COLO668 (cell line): ENCODE data around the gene KLHL35.

ENCODE experiments used
- DNase-seq: peaks from one replicate; lab custom pipeline; 2025; ENCODE audit not compliant: unreplicated experiment; lab: John Stamatoyannopoulos, UW

KLHL35 gene

DNA sequence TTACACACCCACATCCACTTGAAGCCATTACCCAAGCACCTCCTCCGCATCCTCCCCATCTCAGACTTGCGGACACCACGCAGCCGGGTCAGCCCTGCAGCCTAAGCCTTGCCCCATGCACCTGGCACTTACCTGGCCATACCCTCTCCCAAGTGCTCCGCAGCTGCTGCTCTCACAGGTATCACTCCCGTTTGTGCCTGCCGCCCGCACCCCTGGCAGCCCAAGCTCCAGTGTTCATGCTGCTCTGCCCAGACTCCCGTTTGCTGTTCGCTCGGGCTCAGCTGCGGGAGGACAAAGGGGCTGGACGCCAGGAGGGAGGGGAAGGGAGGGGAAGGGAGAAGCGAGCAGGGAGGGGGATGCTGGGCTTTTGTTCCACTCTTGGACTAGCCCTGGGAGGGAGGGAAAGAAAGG lies at the start of gene KLHL35:
KLHL35 (minus strand) TSS at position 293 of the 411 bp plus-strand sequence. CDS start 2,574 bp downstream, outside the sequence.
- DNase-seq, result no peak

DNA sequence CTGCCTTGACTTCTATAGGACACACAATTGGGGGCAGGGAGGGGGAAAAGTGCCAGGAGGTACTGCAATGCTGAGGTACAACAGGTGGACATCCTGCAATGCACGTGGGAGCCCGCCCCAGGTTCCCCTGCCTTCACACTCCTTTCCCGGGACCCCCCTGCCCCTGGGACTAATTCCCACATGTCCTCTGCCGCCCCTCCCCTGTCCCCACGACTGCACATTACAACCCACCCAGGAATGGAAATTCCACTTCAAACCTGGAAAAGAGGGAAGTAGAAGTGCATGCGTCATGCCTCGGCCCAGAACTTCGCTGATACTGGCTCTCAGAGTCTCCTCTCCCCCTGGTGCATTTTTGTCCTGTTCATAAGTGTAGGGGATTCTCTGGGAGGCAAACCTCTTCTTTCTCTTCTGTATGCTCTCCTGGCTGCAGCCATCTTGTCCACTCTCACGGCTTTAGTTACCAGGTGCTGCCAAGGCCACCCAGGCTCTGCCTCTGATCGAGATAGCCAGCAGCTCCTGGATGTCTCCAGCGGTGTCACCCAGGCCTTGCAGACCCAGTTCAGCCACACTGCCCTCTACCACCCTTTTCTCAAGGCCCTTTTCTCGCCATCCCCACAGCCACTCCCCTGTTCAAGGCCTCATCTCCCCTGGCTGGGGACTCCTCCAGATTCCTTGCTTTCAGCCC lies 49.1 kb upstream of the KLHL35 start:
- no peak for DNase-seq

GRCh38 chr11:75481223-75481921 lies 48.4 kb upstream of the KLHL35 start:
- DNase-seq, result no peak

- DNase-seq, result no peak
Measured at GRCh38 chr11:75480185-75481175, 47.5 kb upstream of the KLHL35 start.

DNA sequence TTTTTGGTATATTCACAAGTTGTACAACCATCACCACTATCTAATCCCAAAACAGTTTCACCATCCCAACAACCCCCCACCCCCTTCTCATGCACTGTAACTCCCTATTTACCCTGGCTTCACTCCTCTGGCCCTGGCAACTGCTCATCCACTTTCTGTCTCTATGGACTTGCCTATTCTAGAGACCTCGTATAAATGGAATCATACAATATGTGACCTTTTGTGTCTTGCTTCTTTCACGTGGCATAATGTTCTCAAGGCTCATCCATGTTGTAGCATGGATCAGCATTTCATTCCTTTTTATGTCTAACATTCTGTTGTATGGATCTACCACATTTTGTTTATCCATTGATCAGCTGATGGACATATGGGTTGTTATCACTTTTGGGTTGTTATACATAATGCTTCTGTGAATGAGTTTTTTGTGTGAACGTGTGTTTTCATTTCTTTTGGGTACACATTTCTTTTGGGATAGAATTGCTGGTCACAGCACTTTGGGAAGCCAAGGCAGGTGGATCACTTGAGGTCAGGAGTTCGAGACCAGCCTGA lies 46.7 kb upstream of the KLHL35 start:
- no peak for DNase-seq

GRCh38 chr11:75478783-75479596 lies 46.0 kb upstream of the KLHL35 start:
- peak; percentile 7 for DNase-seq

GRCh38 chr11:75477614-75477935 lies 44.6 kb upstream of the KLHL35 start:
- no peak for DNase-seq

DNA sequence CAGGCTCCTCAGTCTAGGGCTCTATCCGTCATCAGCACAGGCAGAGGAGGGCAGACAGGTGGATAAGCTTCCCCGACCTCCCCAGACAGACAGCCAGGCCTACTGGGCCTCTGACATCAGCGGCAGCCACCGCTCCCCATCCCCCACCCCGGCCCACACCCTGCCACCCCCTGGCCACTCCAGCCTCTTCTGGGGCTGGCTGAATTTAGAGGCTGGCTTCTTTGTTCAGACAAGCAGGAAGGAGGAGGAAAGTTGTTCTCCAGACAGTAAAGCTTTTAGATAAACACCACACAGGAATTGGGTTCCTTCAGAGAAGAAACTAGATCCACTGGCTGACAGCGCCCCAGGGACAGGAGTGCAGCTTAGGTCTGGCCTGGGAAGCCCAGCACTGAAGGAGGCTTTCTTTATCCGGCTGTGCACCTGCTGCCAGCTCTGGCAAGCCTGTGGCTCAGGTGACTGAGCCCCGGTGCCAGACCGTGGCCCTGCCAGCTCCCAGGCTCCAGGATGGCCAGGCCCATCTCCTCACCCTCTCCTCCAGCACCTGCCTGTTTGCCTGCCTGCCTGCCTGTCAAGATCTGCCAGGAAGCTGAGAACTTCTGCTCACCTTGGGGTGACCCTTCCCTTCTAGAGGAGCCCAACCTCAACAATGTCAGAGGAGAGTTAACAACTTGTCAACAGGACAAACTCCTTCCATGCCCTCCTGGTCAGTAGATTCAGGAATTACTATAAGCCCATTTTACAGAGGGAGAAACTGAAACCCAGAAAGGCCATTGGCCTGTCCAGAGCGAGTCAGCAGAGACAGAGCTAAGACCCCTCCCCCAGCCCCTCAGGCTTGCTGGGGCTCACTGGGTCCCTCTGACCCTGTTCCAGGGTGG lies 44.0 kb upstream of the KLHL35 start:
- DNase-seq, result peak; percentile 61

DNA sequence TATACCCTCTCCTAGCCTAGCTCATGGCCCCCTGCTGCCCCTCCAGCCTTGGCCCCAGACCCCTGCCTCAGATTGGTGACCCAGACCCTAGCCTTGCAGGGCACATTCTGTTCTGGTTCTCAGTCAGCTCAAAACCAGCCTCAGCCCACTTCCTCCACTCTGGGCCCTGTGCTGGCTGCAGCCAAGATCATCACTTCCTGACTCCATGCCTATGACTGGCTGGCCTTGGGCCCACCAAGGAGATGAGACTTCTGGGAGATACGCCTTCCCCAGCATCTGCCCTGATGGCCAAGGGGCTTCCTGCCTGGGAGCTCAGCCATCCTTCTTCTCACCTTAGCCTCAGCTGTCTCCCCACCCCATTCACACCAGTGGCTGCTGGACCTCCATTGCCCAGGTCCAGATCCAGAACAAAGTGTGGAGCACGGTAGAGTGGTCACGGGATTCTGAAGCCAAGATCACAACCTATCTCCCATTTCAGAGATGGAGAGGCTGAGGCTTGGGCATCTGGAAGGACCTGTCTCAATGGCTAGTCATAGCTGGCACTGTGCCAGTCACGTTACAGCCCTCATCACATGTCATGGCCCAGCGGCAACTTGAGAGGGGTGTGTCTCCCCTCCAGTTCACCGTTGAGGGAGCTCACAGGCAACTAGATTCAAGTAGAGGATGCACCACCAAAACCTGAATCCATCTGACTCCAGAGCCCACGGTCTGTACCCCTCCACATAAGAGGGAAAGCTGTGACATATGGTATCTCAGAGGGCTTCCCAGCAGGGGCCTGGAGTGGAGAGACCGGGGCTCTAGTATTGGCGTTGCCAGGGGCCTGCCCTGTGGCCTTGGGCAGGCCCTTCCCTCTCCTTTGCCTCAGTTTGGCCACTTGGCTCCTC lies 43.0 kb upstream of the KLHL35 start:
- DNase-seq, result peak; percentile 64

DNA sequence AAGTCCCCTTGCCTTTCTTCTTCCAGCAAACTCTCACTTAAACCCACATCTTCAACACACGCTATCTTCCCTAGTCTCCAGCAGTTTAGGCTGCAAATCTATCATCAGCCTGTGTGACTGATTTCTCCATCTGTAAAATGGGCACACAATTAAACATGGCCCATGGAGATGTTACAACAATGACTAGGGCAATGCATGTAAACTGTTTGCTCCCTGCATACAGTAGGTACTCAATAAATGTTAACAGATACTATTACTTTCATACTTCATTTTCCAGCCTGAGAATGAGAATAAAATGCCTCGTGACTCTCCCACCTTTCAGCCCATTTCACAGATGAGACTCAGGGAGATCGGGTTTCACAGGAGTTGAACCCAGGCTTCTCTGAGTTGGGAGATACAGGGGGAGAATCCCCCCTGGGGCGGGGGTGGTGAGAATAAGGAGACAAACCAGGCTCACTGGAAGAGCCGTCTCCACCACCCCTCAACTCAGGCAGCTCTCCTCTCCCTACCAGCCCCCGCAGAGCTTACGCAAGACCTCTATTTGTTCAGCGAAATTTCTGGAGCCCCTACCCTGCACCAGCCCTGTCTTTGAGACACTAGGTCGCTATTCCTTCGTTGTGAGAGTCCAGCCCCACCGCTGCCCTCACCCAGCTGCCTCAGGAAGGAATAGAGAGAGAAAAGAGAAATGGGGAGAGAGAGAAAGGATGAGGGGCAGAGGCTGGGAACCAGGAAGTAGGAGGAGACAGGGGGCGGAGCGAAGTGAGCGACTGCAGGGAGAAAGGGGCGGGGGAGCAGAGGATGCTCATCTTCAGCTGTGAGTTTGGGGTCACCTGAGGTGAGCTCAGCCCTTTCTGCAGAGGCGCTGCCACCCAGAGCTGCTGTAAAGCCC lies 42.1 kb upstream of the KLHL35 start:
- DNase-seq, result no peak

- DNase-seq, result no peak
Measured at GRCh38 chr11:75474240-75474639, 41.2 kb upstream of the KLHL35 start.

DNA sequence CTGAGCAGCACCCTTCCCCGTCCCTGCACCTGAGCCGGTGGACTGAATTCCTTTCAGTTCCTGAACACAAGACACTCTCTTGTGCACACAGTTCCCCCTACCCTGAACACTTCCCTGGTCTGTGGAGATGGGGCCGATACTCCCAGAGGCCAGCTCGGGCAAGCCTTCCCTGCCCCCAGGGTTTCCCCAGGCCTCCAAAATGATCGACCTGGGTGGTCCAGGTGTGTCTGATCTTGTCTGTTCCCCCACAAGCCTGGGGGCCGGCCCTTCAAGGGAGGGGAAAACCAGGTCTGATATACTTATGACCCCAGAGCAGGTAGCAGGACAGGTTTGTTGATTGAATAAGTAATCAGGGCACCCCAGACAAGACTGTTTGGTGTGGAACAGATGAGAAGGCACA lies 40.7 kb upstream of the KLHL35 start:
- no peak for DNase-seq

- no peak for DNase-seq
Measured at GRCh38 chr11:75472081-75472732, 39.2 kb upstream of the KLHL35 start.

DNA sequence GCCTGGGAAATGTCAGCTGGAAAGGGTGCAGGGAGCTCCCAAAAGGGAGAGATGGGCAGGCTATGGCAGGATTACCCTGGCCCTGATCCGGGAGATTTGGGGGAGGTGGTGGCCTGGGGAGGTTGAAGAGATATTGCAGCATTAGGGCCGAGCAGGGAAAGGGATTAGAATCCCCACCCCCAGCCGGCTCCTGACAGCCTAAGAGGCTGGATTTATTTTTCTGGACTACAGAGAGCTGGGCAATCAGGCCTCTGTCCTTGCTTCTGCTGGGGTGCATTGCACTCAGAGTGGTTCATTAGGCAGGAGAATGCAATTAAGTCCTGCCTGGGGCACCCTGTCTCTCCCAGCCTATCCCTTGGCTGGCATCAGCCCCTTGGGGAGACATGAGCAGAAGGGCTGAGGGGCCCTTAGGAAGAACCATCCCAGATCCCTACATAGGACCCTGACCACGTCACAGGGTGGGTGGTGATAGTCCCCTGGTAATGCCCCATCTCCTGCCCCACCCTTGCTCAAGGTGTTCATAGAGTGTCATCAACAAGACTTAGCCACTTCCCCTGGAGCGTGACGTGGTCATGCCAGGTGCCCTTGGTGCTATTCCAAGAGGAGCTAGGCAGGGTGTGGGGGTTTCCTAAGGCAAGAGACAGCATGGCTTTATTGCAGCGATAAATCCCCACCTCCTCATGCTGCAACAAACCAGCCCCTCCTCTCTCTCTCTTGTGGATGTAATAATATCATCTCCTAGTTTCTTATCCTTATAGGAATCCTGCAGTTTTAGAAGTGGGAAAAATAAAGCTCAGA lies 38.4 kb upstream of the KLHL35 start:
- DNase-seq, result no peak

DNA sequence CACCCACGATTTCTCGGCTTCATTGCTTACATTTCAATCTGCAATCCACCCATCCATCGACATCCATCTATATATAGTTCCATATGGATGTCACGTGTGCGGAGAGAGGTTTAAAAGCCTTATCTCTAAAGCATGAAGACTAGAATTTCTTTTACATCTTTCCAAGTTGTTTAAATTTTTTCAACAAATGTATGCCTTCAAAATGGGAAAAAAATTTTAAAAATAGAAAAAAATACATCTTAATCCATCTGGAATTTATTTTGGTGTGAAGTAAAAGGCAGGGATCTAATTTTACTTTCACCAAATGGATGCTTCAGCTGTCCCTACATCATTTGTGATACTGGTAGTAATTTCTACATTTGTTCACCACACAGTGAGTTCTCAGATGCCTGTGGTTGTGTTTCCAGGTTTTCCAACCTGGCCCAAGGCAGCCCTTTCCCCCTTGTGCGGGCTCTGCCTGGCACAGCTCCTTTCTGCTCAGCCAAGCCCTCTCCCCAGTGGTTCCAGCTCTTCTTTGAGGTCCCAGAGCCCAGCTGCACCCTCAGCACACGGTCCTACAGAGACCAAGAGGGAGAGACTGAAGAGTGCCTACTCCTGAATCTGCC lies 37.6 kb upstream of the KLHL35 start:
- no peak for DNase-seq
